GM12878 (cell line): Measurements from ENCODE around the gene TRABD2A. TPM values are rescaled to one million over a fixed set of nuclear protein-coding genes. Genes with fewer than 3 reads are reported as not detected.

Experiments used
- ATAC-seq: fragments of 200-7000 bp; cut with Tn5 transposase; 3 replicates; pipeline ENCODE4 v1.9.1; 2020; ENCODE audit warnings: mild to moderate bottlenecking, moderate library complexity
- BruUV-seq: library from RNA; stranded (reverse); fragments of 400-500 nt; replicated peaks from 2 replicates; lab custom pipeline; 2021; lab: Mats Ljungman, UMichigan
- CTCF ChIA-PET: fragments of 300-600 bp; sonication (Branson Sonifier 250); formaldehyde crosslinking; extraction: SDS; loops from one replicate; lab custom pipeline; 2021; ENCODE audit warnings: inconsistent platforms; lab: Yijun Ruan, JAX
- POLR2A ChIA-PET: fragments of 350-600 bp; formaldehyde crosslinking; extraction: SDS; loops from one replicate; lab custom pipeline; 2021; ENCODE audit warnings: inconsistent platforms; lab: Charles Lee
- RAD21 ChIA-PET: fragments of 300-600 bp; sonication (Branson Sonifier 250); formaldehyde crosslinking; loops from one replicate; lab custom pipeline; 2023; ENCODE audit warnings: antibody characterized with exemption; ENCODE audit not compliant: unreplicated experiment; lab: Charles Lee
- SMC1A ChIA-PET: fragments of 300-600 bp; sonication (Branson Sonifier 250); formaldehyde crosslinking; loops from one replicate; lab custom pipeline; 2023; ENCODE audit not compliant: unreplicated experiment, uncharacterized antibody; lab: Charles Lee
- DNase-seq: peaks from one replicate; pipeline ENCODE4 v3.0.0-alpha.2; 2011; ENCODE audit warnings: low read depth, low spot score
- FAIRE-seq: peaks from 3 replicates; lab custom pipeline; 2011; peaks lifted over from hg19 to GRCh38; lab: Jason Lieb, UNC
- H2AFZ ChIP-seq: 2 replicates; pipeline ENCODE4 v1.6.0; 2011; ENCODE audit warnings: low read depth, low read length, control low read depth; ENCODE audit not compliant: control insufficient read depth
- H3K27ac ChIP-seq: 2 replicates; pipeline ENCODE4 v1.5.1; 2011; ENCODE audit warnings: control low read depth; ENCODE audit not compliant: control insufficient read depth, insufficient read depth
- H3K27me3 ChIP-seq, 2 experiments: replicated peaks in 1 of 2; 2 replicates each; pipeline versions ENCODE4 v1.6.0 to v1.6.1; 2011; ENCODE audit warnings: low read length in 1 of 2; ENCODE audit not compliant: control insufficient read depth in 2 of 2, insufficient read depth in 2 of 2
- H3K36me3 ChIP-seq, 2 experiments: 2 replicates each; pipeline ENCODE4 v1.5.1; 2011; ENCODE audit warnings: low read length in 1 of 2; ENCODE audit not compliant: control insufficient read depth in 2 of 2, insufficient read depth in 2 of 2
- H3K4me1 ChIP-seq: 2 replicates; pipeline ENCODE4 v1.6.1; 2011; ENCODE audit warnings: mild to moderate bottlenecking, low read length, moderate library complexity, mixed read lengths; ENCODE audit not compliant: control insufficient read depth, insufficient read depth
- H3K4me2 ChIP-seq: 2 replicates; pipeline ENCODE4 v1.6.0; 2011; ENCODE audit warnings: control low read depth; ENCODE audit not compliant: control insufficient read depth, insufficient read depth
- H3K4me3 ChIP-seq: fragments of 200-600 bp; sonication (generic); 2 replicates; pipeline ENCODE4 v1.5.1; 2016
- H3K79me2 ChIP-seq: 2 replicates; pipeline ENCODE4 v1.6.0; 2011; ENCODE audit warnings: low read length; ENCODE audit not compliant: control insufficient read depth, insufficient read depth
- H3K9ac ChIP-seq: 2 replicates; pipeline ENCODE4 v1.8.0; 2011; ENCODE audit warnings: low read length, control low read depth, mixed read lengths; ENCODE audit not compliant: control insufficient read depth, insufficient read depth
- H3K9me3 ChIP-seq: replicated peaks from 3 replicates; pipeline ENCODE4 v1.5.1; 2011; ENCODE audit warnings: mild to moderate bottlenecking, low read length; ENCODE audit not compliant: control insufficient read depth, insufficient read depth
- H4K20me1 ChIP-seq: 2 replicates; pipeline ENCODE4 v1.6.0; 2011; ENCODE audit not compliant: control insufficient read depth, insufficient read depth
- BMI1 ChIP-seq: fragments of 450-650 bp; IDR thresholded peaks from 2 replicates; pipeline ENCODE4 v1.6.1; 2016; ENCODE audit warnings: mild to moderate bottlenecking, moderate library complexity, borderline replicate concordance
- E4F1 ChIP-seq: fragments of 450-650 bp; IDR thresholded peaks from 2 replicates; pipeline ENCODE4 v1.6.1; 2018; ENCODE audit warnings: borderline replicate concordance, mild to moderate bottlenecking; ENCODE audit not compliant: partially characterized antibody
- MTA2 ChIP-seq: fragments of 450-650 bp; IDR thresholded peaks from 2 replicates; pipeline ENCODE4 v1.6.1; 2016; ENCODE audit warnings: low read depth, mild to moderate bottlenecking, moderate library complexity
- NFYB ChIP-seq: IDR thresholded peaks from 2 replicates; pipeline ENCODE4 v1.6.1; 2011; ENCODE audit warnings: low read depth, mild to moderate bottlenecking, low read length, improper control_type of control experiment, moderate library complexity; ENCODE audit not compliant: insufficient read depth
- ZBED1 ChIP-seq: IDR thresholded peaks from 2 replicates; pipeline ENCODE4 v1.6.1; 2016; ENCODE audit warnings: borderline replicate concordance
- ZZZ3 ChIP-seq: IDR thresholded peaks from 2 replicates; pipeline ENCODE4 v1.6.1; 2011; ENCODE audit warnings: low read depth; ENCODE audit not compliant: control insufficient read depth, insufficient read length
- WGBS: methylation state at CpG from one replicate; pipeline ENCODE4 v1.1.6; 2016; ENCODE audit warnings: low lambda C conversion rate; ENCODE audit not compliant: insufficient replicate concordance, insufficient coverage; ENCODE audit errors: missing lambda C conversion rate; 5-methylcytosine and 5-hydroxymethylcytosine counted together
- in situ Hi-C: fragments of 300-500 bp; cut with MboI; formaldehyde crosslinking; loops from 9 replicates; pipeline ENCODE4 v1.14.3; 2018; ENCODE audit warnings: mixed read lengths
- intact Hi-C: fragments of 100-400 bp; cut with micrococcal nuclease; formaldehyde crosslinking; loops from one replicate; pipeline ENCODE4 v1.14.2; 2022; ENCODE audit not compliant: unreplicated experiment
- polyA plus RNA-seq, 11 experiments: library from polyadenylated mRNA; depleted of rRNA in 4 of 11; unstranded in 6 of 11; stranded (reverse) in 5 of 11; fragments of >200 nt; fragmentation: Nextera tagmentation in 4 of 11; fragmentation: Illumina TruSeq in 1 of 11; extraction: Ambion mirVana in 4 of 11; extraction: Trizol in 1 of 11; gene quantifications; 1 replicate in 1 of 11; 2 replicates in 10 of 11; pipeline versions ENCODE4 v1.2.1 to v1.2.3, GENCODE V29; 2011 to 2016; ENCODE audit warnings: inconsistent platforms in 2 of 11, missing spikeins in 2 of 11, low read depth in 1 of 11
- total RNA-seq, 4 experiments: library from RNA; depleted of rRNA in 3 of 4; stranded (reverse); fragments of >200 nt in 3 of 4; fragmentation: Illumina TruSeq in 1 of 4; extraction: Trizol in 1 of 4; gene quantifications; 2 replicates each; pipeline versions ENCODE4 v1.2.1 to v1.2.3, GENCODE V29; 2013 to 2021
- TF ChIP-seq, protein P1 (sequence below): fragments of 150-350 bp; IDR thresholded peaks from 2 replicates; pipeline ENCODE4 v1.6.1; 2014; ENCODE audit warnings: mild to moderate bottlenecking, low read depth, low read length

Gene TRABD2A
- total and polyA plus RNA-seq, 10 of the 15 experiments (the other 5 are each of a cell fraction or from before 2014, with no cell fraction given), result 1.4 to 7.6 (median 4.1) TPM

- H3K4me1 ChIP-seq, result peaks cover 3% of the 10 kb centered on the region; the same call in 1 of the 2 replicates
- POLR2A ChIA-PET, result no interaction called here
- no peak for ATAC-seq
- RAD21 ChIA-PET, result no interaction called here
- no peaks in the 10 kb centered on the region for H3K36me3 ChIP-seq
- TF ChIP-seq, protein P1, sequence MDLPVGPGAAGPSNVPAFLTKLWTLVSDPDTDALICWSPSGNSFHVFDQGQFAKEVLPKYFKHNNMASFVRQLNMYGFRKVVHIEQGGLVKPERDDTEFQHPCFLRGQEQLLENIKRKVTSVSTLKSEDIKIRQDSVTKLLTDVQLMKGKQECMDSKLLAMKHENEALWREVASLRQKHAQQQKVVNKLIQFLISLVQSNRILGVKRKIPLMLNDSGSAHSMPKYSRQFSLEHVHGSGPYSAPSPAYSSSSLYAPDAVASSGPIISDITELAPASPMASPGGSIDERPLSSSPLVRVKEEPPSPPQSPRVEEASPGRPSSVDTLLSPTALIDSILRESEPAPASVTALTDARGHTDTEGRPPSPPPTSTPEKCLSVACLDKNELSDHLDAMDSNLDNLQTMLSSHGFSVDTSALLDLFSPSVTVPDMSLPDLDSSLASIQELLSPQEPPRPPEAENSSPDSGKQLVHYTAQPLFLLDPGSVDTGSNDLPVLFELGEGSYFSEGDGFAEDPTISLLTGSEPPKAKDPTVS, result no peak
- TF ChIP-seq ZZZ3, result no peak
- TF ChIP-seq NFYB, result no peak
- no peak for TF ChIP-seq ZBED1
- no peak for TF ChIP-seq BMI1
- no peak for TF ChIP-seq MTA2
- no peak for TF ChIP-seq E4F1
- no peak overlapping the region for H3K9ac ChIP-seq
- no peak overlapping the region for H3K4me3 ChIP-seq
- FAIRE-seq, result no peak
- DNase-seq, result no peak
- H4K20me1 ChIP-seq, result no peaks in the 10 kb centered on the region
- in situ Hi-C loops, result no loop called here
- intact Hi-C loops, result no loop called here
- H2AFZ ChIP-seq, result no peak overlapping the region
- CTCF ChIA-PET, result interaction anchor here (0.7 to 1.9 kb wide), 5 partner anchors 9 to 84 kb away, joined by 3 to 7 read pairs (median 4); no protein-coding TSS in a partner anchor
- H3K27me3 ChIP-seq, result no peaks in the 10 kb centered on the region
- 40% methylated on average over 6 of the region's 6 CpGs for WGBS
- 0 out of 3 replicates have a peak, but pooled peaks cover 1% of the 10 kb centered on the region for H3K9me3 ChIP-seq
- no peak overlapping the region for H3K27ac ChIP-seq
- SMC1A ChIA-PET, result interaction anchor here (1.1 to 1.2 kb wide), 2 partner anchors 41 to 46 kb away, joined by 3 read pairs; no protein-coding TSS in a partner anchor
- H3K4me2 ChIP-seq, result no peak overlapping the region
- BruUV-seq, result no TSS peak
- no peaks in the 10 kb centered on the region for H3K79me2 ChIP-seq
Observed at GRCh38 chr2:84841577-84841976, 39.3 kb downstream of the TRABD2A start.
